ENCODE data around the gene NAB1.
"Not testable (repeated sequence)": the region's sequence is repeated elsewhere in the genome, so short reads cannot be mapped to it uniquely, and the experiment has no call there.

NAB1 gene

GRCh38 chr2:190705280-190705679, 56.4 kb downstream of the NAB1 start:
- FAIRE-seq (no peak), DNase-seq (ENCODE audit: insufficient read length, low spot score) (no peak)
- no peak for TF ChIP-seq CTCF (IDR thresholded peaks at IDR 0.05; ENCODE audit: insufficient read depth, missing control alignments)

GRCh38 chr2:190707726-190708125, 58.8 kb downstream of the NAB1 start:
- no peak for DNase-seq (ENCODE audit: insufficient read length, low spot score)
- no peak for FAIRE-seq
- TF ChIP-seq CTCF (IDR thresholded peaks at IDR 0.05; ENCODE audit: insufficient read depth, missing control alignments): no peak

- not testable (repeated sequence) for FAIRE-seq; DNase-seq (ENCODE audit: insufficient read length, low spot score)
Observed at GRCh38 chr2:190708650-190709049, 59.8 kb downstream of the NAB1 start.

- no peak for FAIRE-seq
- no peak for TF ChIP-seq CTCF (IDR thresholded peaks at IDR 0.05; ENCODE audit: insufficient read depth, missing control alignments)
- DNase-seq (ENCODE audit: insufficient read length, low spot score): no peak
Observed at GRCh38 chr2:190711069-190711468, 62.2 kb downstream of the NAB1 start.

GRCh38 chr2:190713471-190713870, 64.6 kb downstream of the NAB1 start:
- DNase-seq (ENCODE audit: insufficient read length, low spot score) (no peak), FAIRE-seq (no peak)
- no peak for TF ChIP-seq CTCF (IDR thresholded peaks at IDR 0.05; ENCODE audit: insufficient read depth, missing control alignments)

GRCh38 chr2:190714958-190715357, 66.1 kb downstream of the NAB1 start:
- no peak for TF ChIP-seq CTCF (IDR thresholded peaks at IDR 0.05; ENCODE audit: insufficient read depth, missing control alignments)
- FAIRE-seq: no peak
- no peak for DNase-seq (ENCODE audit: insufficient read length, low spot score)

- DNase-seq (ENCODE audit: insufficient read length, low spot score) (no peak), FAIRE-seq (no peak)
- TF ChIP-seq CTCF (IDR thresholded peaks at IDR 0.05; ENCODE audit: insufficient read depth, missing control alignments): no peak
Observed at GRCh38 chr2:190716176-190716807, 67.4 kb downstream of the NAB1 start.

GRCh38 chr2:190717306-190717705, 68.4 kb downstream of the NAB1 start:
- DNase-seq (ENCODE audit: insufficient read length, low spot score): no peak
- FAIRE-seq: no peak
- TF ChIP-seq CTCF (IDR thresholded peaks at IDR 0.05; ENCODE audit: insufficient read depth, missing control alignments): no peak

All from D721Med (cell line).